Raji (cell line): Measurements from ENCODE around the gene ETV7.

ENCODE experiments used
- POLR2A ChIP-seq: IDR thresholded peaks from 2 replicates; pipeline ENCODE4 v1.6.1; 2011; ENCODE audit warnings: low read depth, low read length, control low read depth; ENCODE audit not compliant: insufficient read depth

ETV7 gene

GRCh38 chr6:36336779-36337241 is 50.7 kb downstream of the ETV7 start, which contains the start of gene BNIP5:
Gene BNIP5 (minus strand): TSS chr6:36336888. CDS start chr6:36330690, 6,198 bp downstream.
- no peak for TF ChIP-seq POLR2A

GRCh38 chr6:36336208-36336710 is 51.2 kb downstream of the ETV7 start:
- no peak for TF ChIP-seq POLR2A

GRCh38 chr6:36335465-36336207 is 51.8 kb downstream of the ETV7 start:
- TF ChIP-seq POLR2A: no peak

GRCh38 chr6:36334832-36335459 is 52.5 kb downstream of the ETV7 start:
- TF ChIP-seq POLR2A: no peak

- TF ChIP-seq POLR2A: no peak
Measured at GRCh38 chr6:36333931-36334725, 53.3 kb downstream of the ETV7 start.

- TF ChIP-seq POLR2A: no peak
Measured at GRCh38 chr6:36333171-36333895, 54.1 kb downstream of the ETV7 start.

- TF ChIP-seq POLR2A: no peak
Measured at GRCh38 chr6:36331381-36331780, 56.1 kb downstream of the ETV7 start.

GRCh38 chr6:36330366-36330765 is 57.1 kb downstream of the ETV7 start:
- no peak for TF ChIP-seq POLR2A

GRCh38 chr6:36329798-36330291 is 57.6 kb downstream of the ETV7 start:
- no peak for TF ChIP-seq POLR2A

GRCh38 chr6:36328600-36328999 is 58.9 kb downstream of the ETV7 start:
- no peak for TF ChIP-seq POLR2A

GRCh38 chr6:36327919-36328236 is 59.6 kb downstream of the ETV7 start:
- no peak for TF ChIP-seq POLR2A

- no peak for TF ChIP-seq POLR2A
Measured at GRCh38 chr6:36327226-36327918, 60.1 kb downstream of the ETV7 start.

GRCh38 chr6:36326356-36326995 is 61.0 kb downstream of the ETV7 start:
- TF ChIP-seq POLR2A: no peak

GRCh38 chr6:36324715-36325114 is 62.8 kb downstream of the ETV7 start:
- no peak for TF ChIP-seq POLR2A

- no peak for TF ChIP-seq POLR2A
Measured at GRCh38 chr6:36324191-36324590, 63.3 kb downstream of the ETV7 start.
